Natural killer cell treated with Interleukin-12 subunit alpha and Interleukin-12 subunit beta and Interleukin-15 and Interleukin-18, amount 100 ng/mL, for 72 hours (primary cell): ENCODE data around the gene TGFB1I1. TPM values are rescaled to one million over a fixed set of nuclear protein-coding genes. Genes with fewer than 3 reads are reported as not detected.
A peak's percentile ranks its signal among the peaks of the same experiment; 100 is the strongest.

Source experiments
- ATAC-seq, 2 donors: fragments of 150-1000 bp; cut with Tn5 transposase in 1 of 2; sonication (Bioruptor Pico), chemical (Tn5 transposase) in 1 of 2; 2 replicates each; pipeline ENCODE4 v1.10.0; 2021
- DNase-seq: peaks from one replicate; pipeline ENCODE4 v3.0.0; 2022; ENCODE audit warnings: low spot score
- H3K27ac Mint-ChIP-seq, 2 donors: 1 replicate in 1 of 2; 2 replicates in 1 of 2; pipeline ENCODE4 v1.8.0; 2022; ENCODE audit warnings: mixed read lengths in 2 of 2, mild to moderate bottlenecking in 1 of 2, moderate library complexity in 1 of 2
- H3K27me3 Mint-ChIP-seq, 2 donors: 1 replicate in 1 of 2; 2 replicates in 1 of 2; pipeline ENCODE4 v1.8.0; 2022; ENCODE audit warnings: mixed read lengths in 2 of 2
- H3K36me3 Mint-ChIP-seq: one replicate; pipeline ENCODE4 v1.8.0; 2022; ENCODE audit warnings: mixed read lengths
- H3K4me1 Mint-ChIP-seq, 2 donors: 1 replicate in 1 of 2; 2 replicates in 1 of 2; pipeline ENCODE4 v1.8.0; 2022; ENCODE audit warnings: low read depth in 2 of 2, mixed read lengths in 2 of 2, mild to moderate bottlenecking in 1 of 2
- H3K4me3 Mint-ChIP-seq: one replicate; pipeline ENCODE4 v1.8.0; 2022; ENCODE audit warnings: mixed read lengths
- H3K9me3 Mint-ChIP-seq: 2 replicates; pipeline ENCODE4 v1.8.0; 2022; ENCODE audit warnings: mixed read lengths
- total RNA-seq, 2 donors: library from RNA; stranded (reverse); gene quantifications; one replicate each; pipeline ENCODE4 v1.2.3, GENCODE V29; 2022

Gene TGFB1I1
- total RNA-seq, 2 donors from 2014 or later, result 0.55 to 0.75 TPM

DNA sequence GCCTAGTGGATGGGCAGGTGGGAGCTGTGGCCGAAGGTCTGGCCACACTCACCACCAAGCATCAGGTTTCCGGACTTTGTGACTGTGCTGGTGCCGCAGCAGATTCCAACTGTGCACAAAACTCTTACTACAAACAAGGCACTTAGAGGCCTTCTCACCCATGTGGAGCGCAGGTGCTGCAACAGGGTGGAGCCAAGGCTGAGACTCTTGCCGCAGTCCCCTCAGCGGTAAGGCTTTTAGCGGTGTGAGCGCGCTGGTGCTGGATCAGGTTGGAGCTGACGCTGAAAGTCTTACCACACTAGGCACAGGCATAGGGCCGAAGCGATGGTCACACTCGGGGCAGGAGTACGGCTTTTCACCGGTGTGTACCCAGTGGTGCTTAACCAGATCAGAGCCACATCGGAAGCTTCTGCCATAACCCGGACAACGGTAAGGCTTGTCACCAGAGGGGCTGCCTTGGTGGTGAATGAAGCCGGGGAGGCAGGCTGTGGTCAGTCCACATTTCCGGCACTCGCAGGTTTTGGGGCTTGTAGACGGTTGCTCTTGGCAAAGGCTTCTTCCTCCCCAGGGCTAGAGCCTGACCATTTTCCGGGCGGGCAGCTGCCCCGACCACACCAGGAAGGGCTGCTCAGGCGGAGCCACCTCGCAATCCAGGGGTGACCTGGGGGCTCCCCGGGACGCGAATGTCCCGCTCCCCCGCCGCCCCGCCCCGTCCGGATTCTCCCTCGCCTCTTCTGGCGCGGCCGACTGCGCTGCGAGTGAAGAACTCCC, 13.7 kb upstream of the TGFB1I1 start:
- Mint-ChIP-seq H3K36me3 (no peaks in the 10 kb centered on the region), H3K9me3 (no peaks in the 10 kb centered on the region), H3K4me1 (peaks cover 37 to 45% of the 10 kb centered on the region in 2 donors), H3K4me3 (peak overlapping the region; percentile 86), H3K27ac (peak overlapping the region; percentile 89 to 94), H3K27me3 (no peaks in the 10 kb centered on the region)
- peak; percentile 2 to 41 for ATAC-seq
- peak; percentile 86 for DNase-seq

DNA sequence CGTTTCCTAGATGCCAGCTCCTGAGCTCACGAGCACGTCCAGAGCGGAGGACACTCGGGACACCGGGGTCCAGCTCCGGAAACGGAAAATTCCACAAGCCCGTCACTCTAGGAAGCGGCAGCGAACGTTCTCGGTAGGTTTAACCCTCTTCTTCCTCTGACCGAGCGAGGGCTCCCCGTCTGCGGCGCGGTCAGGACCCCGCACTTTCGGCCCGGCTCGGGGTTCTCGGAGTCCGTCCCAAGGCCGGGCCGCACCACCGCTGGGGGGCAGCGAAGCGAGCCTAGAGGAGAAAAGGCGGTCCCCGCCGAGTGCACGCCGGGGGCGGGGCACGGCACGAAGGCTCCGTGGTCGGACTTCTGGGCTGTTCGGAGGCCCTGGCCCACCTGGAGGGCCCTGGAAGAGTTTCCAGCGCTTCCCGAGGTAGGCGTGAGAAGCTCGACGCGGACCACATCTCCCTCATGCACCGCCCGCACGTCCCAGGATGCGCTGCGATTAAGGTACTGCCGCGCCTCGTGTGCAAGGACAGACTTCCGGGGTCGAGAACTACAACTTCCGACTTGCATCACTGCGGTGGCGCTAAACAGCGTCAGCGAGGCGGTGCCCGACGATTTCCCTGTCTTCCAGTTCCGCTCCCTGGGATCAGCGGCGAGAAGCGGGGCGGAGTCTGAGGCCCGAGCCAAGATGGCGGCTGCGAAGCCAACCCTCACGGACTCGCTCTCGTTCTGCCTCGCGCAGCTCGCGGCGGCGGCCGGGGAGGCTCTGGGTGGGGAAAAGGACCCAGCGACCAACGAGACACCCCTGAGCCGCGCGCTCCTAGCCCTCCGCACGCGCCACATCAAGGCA, 12.9 kb upstream of the TGFB1I1 start, which contains the start of gene ARMC5:
TSS of gene ARMC5 (plus strand) at position 658 of the 843 bp plus-strand sequence. CDS start at position 682, 24 bp downstream.
- no peaks in the 10 kb centered on the region for H3K27me3 Mint-ChIP-seq
- H3K9me3 Mint-ChIP-seq, result no peaks in the 10 kb centered on the region
- H3K27ac Mint-ChIP-seq, result peak within 1 kb of the TSS; percentile 89 to 94
- ATAC-seq (peak; percentile 82 to 89), DNase-seq (peak; percentile 98)
- H3K4me3 Mint-ChIP-seq, result peak within 1 kb of the TSS; percentile 86
- H3K4me1 Mint-ChIP-seq, result peaks cover 32 to 38% of the 10 kb centered on the region in 2 donors
- no peaks in the 10 kb centered on the region for H3K36me3 Mint-ChIP-seq

- DNase-seq, result peak; percentile 100
- peaks cover 31 to 37% of the 10 kb centered on the region in 2 donors for H3K4me1 Mint-ChIP-seq
- H3K27me3 Mint-ChIP-seq, result no peaks in the 10 kb centered on the region
- H3K36me3 Mint-ChIP-seq, result no peaks in the 10 kb centered on the region
- no peaks in the 10 kb centered on the region for H3K9me3 Mint-ChIP-seq
- H3K27ac Mint-ChIP-seq, result peak overlapping the region; percentile 89 to 94
- H3K4me3 Mint-ChIP-seq, result peak overlapping the region; percentile 86
- peak; percentile 90 to 92 for ATAC-seq
Observed at GRCh38 chr16:31459687-31460581, 12.0 kb upstream of the TGFB1I1 start.

- Mint-ChIP-seq H3K36me3 (no peaks in the 10 kb centered on the region), H3K4me1 (peaks cover 25 to 30% of the 10 kb centered on the region in 2 donors), H3K27ac (peak overlapping the region; percentile 89 to 94), H3K27me3 (no peaks in the 10 kb centered on the region), H3K4me3 (peak overlapping the region; percentile 86), H3K9me3 (no peaks in the 10 kb centered on the region)
- ATAC-seq, result no peak
- peak; percentile 58 for DNase-seq
Observed at GRCh38 chr16:31460582-31461002, 11.4 kb upstream of the TGFB1I1 start.

GRCh38 chr16:31461201-31461920, 10.6 kb upstream of the TGFB1I1 start:
- no peak for ATAC-seq
- H3K27me3 Mint-ChIP-seq, result no peaks in the 10 kb centered on the region
- peak; percentile 20 for DNase-seq
- H3K4me3 Mint-ChIP-seq, result peak overlapping the region; percentile 61
- H3K27ac Mint-ChIP-seq, result peak overlapping the region in 1 of 2 donors; percentile 22
- peaks cover 20 to 25% of the 10 kb centered on the region in 2 donors for H3K4me1 Mint-ChIP-seq
- no peaks in the 10 kb centered on the region for H3K9me3 Mint-ChIP-seq
- no peaks in the 10 kb centered on the region for H3K36me3 Mint-ChIP-seq

GRCh38 chr16:31461921-31462804, 9.8 kb upstream of the TGFB1I1 start:
- H3K27me3 Mint-ChIP-seq, result no peaks in the 10 kb centered on the region
- no peak overlapping the region for H3K4me3 Mint-ChIP-seq
- ATAC-seq (no peak), DNase-seq (peak; percentile 53)
- H3K27ac Mint-ChIP-seq, result no peak overlapping the region
- no peaks in the 10 kb centered on the region for H3K36me3 Mint-ChIP-seq
- H3K9me3 Mint-ChIP-seq, result no peaks in the 10 kb centered on the region
- H3K4me1 Mint-ChIP-seq, result peaks cover 24 to 25% of the 10 kb centered on the region in 2 donors

GRCh38 chr16:31464348-31464769, 7.6 kb upstream of the TGFB1I1 start:
- ATAC-seq (no peak), DNase-seq (peak; percentile 59)
- Mint-ChIP-seq H3K4me1 (peaks cover 22% of the 10 kb centered on the region in 2 donors), H3K27me3 (no peaks in the 10 kb centered on the region), H3K4me3 (no peak overlapping the region), H3K27ac (no peak overlapping the region), H3K9me3 (no peaks in the 10 kb centered on the region), H3K36me3 (no peaks in the 10 kb centered on the region)

DNA sequence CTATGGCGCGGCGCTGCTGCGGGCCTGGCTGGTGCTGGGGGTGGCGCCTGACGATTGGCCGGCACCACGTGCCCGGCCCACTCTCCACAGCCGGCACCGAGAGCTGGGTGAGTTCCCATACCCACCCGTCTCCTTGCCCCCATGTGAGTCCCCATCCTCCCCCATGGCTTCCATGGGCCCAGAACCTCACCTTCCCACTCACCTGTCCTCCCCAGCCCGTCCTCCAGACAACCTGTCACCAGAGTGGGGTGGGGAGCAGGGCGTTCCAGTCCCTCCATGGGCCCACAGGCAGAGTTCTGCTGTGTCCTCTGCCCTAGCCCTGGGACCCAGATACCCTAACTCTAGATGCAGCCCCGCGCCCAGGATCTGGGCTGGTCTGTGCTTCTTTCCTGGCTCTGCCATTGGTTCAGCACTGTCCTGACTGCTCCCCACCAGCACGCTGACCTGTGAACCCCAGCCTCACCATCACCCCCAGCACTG, 7.1 kb upstream of the TGFB1I1 start:
- Mint-ChIP-seq H3K36me3 (no peaks in the 10 kb centered on the region), H3K4me3 (no peak overlapping the region), H3K27me3 (no peaks in the 10 kb centered on the region), H3K9me3 (no peaks in the 10 kb centered on the region), H3K4me1 (peaks cover 22% of the 10 kb centered on the region in 2 donors), H3K27ac (no peak overlapping the region)
- no peak for ATAC-seq
- DNase-seq, result peak; percentile 55

DNA sequence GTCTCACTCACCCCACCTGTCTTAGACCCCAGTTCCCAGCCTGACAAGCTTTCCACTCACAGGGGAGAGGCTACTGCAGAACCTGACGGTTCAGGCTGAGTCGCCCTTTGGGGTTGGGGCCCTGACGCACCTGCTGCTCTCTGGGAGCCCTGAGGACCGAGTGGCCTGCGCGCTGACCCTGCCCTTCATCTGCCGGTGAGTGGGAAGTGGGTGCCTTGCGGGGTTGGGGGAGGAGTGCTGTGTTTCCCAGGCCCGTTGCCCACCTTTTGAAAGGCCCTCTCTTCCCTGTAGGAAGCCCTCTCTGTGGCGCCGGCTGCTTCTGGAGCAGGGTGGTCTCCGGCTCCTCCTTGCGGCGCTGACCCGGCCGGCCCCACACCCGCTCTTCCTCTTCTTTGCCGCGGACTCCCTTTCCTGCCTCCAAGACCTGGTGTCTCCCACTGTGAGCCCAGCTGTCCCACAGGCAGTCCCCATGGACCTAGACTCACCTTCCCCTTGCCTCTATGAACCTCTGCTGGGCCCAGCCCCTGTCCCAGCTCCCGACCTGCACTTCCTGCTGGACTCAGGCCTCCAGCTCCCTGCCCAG, 6.1 kb upstream of the TGFB1I1 start:
- Mint-ChIP-seq H3K36me3 (no peaks in the 10 kb centered on the region), H3K4me3 (no peak overlapping the region), H3K4me1 (peaks cover 15% of the 10 kb centered on the region in 2 donors), H3K27me3 (no peaks in the 10 kb centered on the region), H3K9me3 (no peaks in the 10 kb centered on the region), H3K27ac (no peak overlapping the region)
- DNase-seq, result peak; percentile 49
- no peak for ATAC-seq

DNA sequence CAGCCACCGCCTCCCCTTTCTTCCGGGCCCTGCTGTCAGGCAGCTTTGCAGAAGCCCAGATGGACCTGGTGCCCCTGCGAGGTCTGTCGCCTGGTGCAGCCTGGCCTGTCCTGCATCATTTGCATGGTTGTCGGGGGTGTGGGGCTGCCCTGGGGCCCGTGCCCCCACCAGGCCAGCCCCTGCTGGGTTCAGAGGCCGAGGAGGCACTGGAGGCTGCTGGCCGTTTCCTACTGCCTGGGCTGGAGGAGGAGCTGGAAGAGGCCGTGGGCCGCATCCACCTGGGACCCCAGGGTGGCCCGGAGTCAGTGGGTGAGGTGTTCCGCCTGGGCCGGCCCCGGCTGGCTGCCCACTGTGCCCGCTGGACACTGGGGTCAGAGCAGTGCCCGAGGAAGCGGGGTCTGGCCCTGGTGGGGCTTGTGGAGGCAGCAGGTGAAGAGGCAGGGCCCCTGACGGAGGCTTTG, 5.5 kb upstream of the TGFB1I1 start:
- no peaks in the 10 kb centered on the region for H3K9me3 Mint-ChIP-seq
- H3K4me3 Mint-ChIP-seq, result no peak overlapping the region
- no peaks in the 10 kb centered on the region for H3K36me3 Mint-ChIP-seq
- H3K27ac Mint-ChIP-seq, result no peak overlapping the region
- DNase-seq (peak; percentile 59), ATAC-seq (peak in 1 of 2 donors; percentile 8)
- peaks cover 9 to 13% of the 10 kb centered on the region in 2 donors for H3K4me1 Mint-ChIP-seq
- no peaks in the 10 kb centered on the region for H3K27me3 Mint-ChIP-seq

DNA sequence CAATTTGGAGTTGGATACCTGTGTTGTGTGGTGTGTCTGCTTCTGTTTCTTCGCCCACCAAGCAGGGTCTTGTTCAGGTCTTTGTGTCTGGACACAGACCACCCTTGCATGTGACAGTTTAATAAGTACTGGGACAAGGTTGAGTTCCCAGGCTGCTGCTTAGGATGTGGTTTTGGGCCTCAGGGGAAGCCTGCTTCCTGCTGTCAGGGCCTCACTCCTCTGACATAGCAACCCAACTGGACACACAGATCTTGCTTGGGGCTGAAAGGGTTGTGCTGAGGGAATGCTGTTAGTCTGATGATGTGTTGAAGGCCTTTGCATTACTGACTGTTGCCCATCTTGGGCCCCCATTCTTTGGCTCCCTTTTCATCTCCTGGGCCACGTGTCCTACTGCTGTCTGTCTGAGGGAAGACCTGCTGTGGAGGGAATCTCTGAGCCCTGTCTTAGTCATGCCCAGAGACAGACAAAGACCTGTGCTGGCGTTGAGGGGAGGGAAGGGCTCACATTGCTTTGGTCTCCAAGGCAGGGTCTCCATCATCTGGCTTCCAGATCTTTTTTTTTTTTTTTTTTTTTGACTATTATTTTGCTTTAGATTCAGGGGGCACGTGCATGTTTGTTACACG, 4.7 kb upstream of the TGFB1I1 start:
- ATAC-seq (peak in 1 of 2 donors; percentile 50), DNase-seq (peak; percentile 55)
- Mint-ChIP-seq H3K4me1 (peaks cover 10 to 13% of the 10 kb centered on the region in 2 donors), H3K27ac (no peak overlapping the region), H3K36me3 (no peaks in the 10 kb centered on the region), H3K27me3 (peaks cover 0 to under 1% of the 10 kb centered on the region in 2 donors), H3K9me3 (no peaks in the 10 kb centered on the region), H3K4me3 (no peak overlapping the region)
